ENCODE data around the gene NFAM1. TPM values are rescaled to one million over a fixed set of nuclear protein-coding genes. Genes with fewer than 3 reads are reported as not detected.

NFAM1 gene
- total and polyA plus RNA-seq, 2 of the 13 experiments (the other 11 are each of a cell fraction or from before 2014, with no cell fraction given), result 0.03 TPM; not detected in 1

GRCh38 chr22:42368379-42369249 is 63.6 kb downstream of the NFAM1 start:
- Histone ChIP-seq H3K4me3 (replicated peaks in 1 of 3; ENCODE audit: insufficient read depth in 1 of 3, low read depth in 2 of 3, low read length in 3 of 3) (peak overlapping the region; percentile 23 to 75 (median 27); a peak in 5 of 6 replicates), H3K27me3 (ENCODE audit: control insufficient read depth in 1 of 2, insufficient read depth in 2 of 2, low read length in 2 of 2) (peaks cover 13 to 39% of the 10 kb centered on the region in 2 experiments; a peak in 4 of 5 replicates), H3K9ac (ENCODE audit: insufficient read depth, low read depth, low read length) (no peak overlapping the region), H3K9me3 (ENCODE audit: low read length) (no peaks in the 10 kb centered on the region), H3K4me1 (ENCODE audit: insufficient read depth, low read length) (peaks cover 21% of the 10 kb centered on the region), H2AFZ (ENCODE audit: low read length) (no peak overlapping the region), H3K27ac (ENCODE audit: extremely low read length, insufficient read depth, low read length) (no peak overlapping the region), H3K79me2 (ENCODE audit: insufficient read depth, low read length) (no peaks in the 10 kb centered on the region), H4K20me1 (ENCODE audit: insufficient read depth, low read length) (no peaks in the 10 kb centered on the region), H3K4me2 (ENCODE audit: low read depth, low read length) (peak overlapping the region; percentile 100), H3K36me3 (replicated peaks in 1 of 2; ENCODE audit: control insufficient read depth in 1 of 2, insufficient read depth in 2 of 2, low read length in 2 of 2) (no peaks in the 10 kb centered on the region)
- 16% methylated on average over 5 of the region's 86 CpGs for WGBS (ENCODE audit: low lambda C conversion rate)
- ATAC-seq (peak; percentile 39), FAIRE-seq (no peak), DNase-seq (ENCODE audit: low spot score) (no peak)
- no TSS peak for BruUV-seq (replicated peaks)
- in situ Hi-C loops (cut with HindIII; ENCODE audit: extremely low pct_ligation_motif_present, low pct_unique_long_range_greater_than_20kb) (no loop called here), intact Hi-C loops (cut with micrococcal nuclease; ENCODE audit: unreplicated experiment) (no loop called here)
- ChIA-PET POLR2A (interaction anchor here (0.6 to 0.9 kb wide), 3 partner anchors 63 to 278 kb away, joined by 3 to 5 read pairs (median 3); partner anchors contain the start of genes NDUFA6 and NFAM1), CTCF (ENCODE audit: low intra/inter-chr PET ratio, low total read pairs) (no interaction called here)
- TF ChIP-seq ZSCAN29 (CRISPR knock-in tag; conservative IDR thresholded peaks at IDR 0.05), result peak; percentile 99
- no peak for TF ChIP-seq ZNF546 (CRISPR knock-in tag; conservative IDR thresholded peaks at IDR 0.05)
- no peak for TF ChIP-seq TCF7 (IDR thresholded peaks at IDR 0.05; ENCODE audit: low read depth)
- 0 out of 2 replicates have a peak, but pooled peaks have one; percentile 59 for TF ChIP-seq ZNF777 (CRISPR knock-in tag; IDR thresholded peaks at IDR 0.05)
- TF ChIP-seq ZNF280B (CRISPR knock-in tag; IDR thresholded peaks at IDR 0.05; ENCODE audit: borderline replicate concordance), result peak; percentile 48; the same call in 1 of the 2 replicates
- 0 out of 2 replicates have a peak, but pooled peaks have one; percentile 79 for TF ChIP-seq MTF2 (CRISPR knock-in tag; IDR thresholded peaks at IDR 0.05; ENCODE audit: borderline replicate concordance)
- TF ChIP-seq FOSL2 (CRISPR knock-in tag; IDR thresholded peaks at IDR 0.05), result no peak
- TF ChIP-seq ZNF703 (CRISPR knock-in tag; IDR thresholded peaks at IDR 0.05; ENCODE audit: borderline replicate concordance), result 0 out of 2 replicates have a peak, but pooled peaks have one; percentile 40
- no peak for TF ChIP-seq MBD4 (IDR thresholded peaks at IDR 0.05; ENCODE audit: borderline replicate concordance, low read length)
- TF ChIP-seq ZNF446 (CRISPR knock-in tag; IDR thresholded peaks at IDR 0.05), result peak; percentile 55; the same call in 1 of the 2 replicates
- 0 out of 2 replicates have a peak, but pooled peaks have one; percentile 43 for TF ChIP-seq MXD3 (CRISPR knock-in tag; IDR thresholded peaks at IDR 0.05)
- no peak for TF ChIP-seq PCBP1 (IDR thresholded peaks at IDR 0.05; ENCODE audit: borderline replicate concordance, low read depth, low read length)
- TF ChIP-seq MYC (CRISPR knock-in tag; IDR thresholded peaks at IDR 0.05; ENCODE audit: borderline replicate concordance), result 0 out of 2 replicates have a peak, but pooled peaks have one; percentile 18
- TF ChIP-seq HIVEP1 (CRISPR knock-in tag; IDR thresholded peaks at IDR 0.05), result 0 out of 2 replicates have a peak, but pooled peaks have one; percentile 42
- 0 out of 2 replicates have a peak, but pooled peaks have one; percentile 39 for TF ChIP-seq NRL (CRISPR knock-in tag; IDR thresholded peaks at IDR 0.05; ENCODE audit: borderline replicate concordance)
- TF ChIP-seq NBN (conservative IDR thresholded peaks at IDR 0.05), result no peak
- TF ChIP-seq ZSCAN20 (CRISPR knock-in tag; IDR thresholded peaks at IDR 0.05; ENCODE audit: borderline replicate concordance), result no peak
- peak; percentile 65 for TF ChIP-seq ZNF687 (CRISPR knock-in tag; IDR thresholded peaks at IDR 0.05)
